ENCODE data around the gene SLC12A9.
A peak's percentile ranks its signal among the peaks of the same experiment; 100 is the strongest.

SLC12A9 gene

GRCh38 chr7:100864263-100864845 lies 11.8 kb downstream of the SLC12A9 start:
- no peak for DNase-seq

GRCh38 chr7:100865372-100865911 lies 12.9 kb downstream of the SLC12A9 start:
- DNase-seq = no peak

GRCh38 chr7:100865938-100866728 lies 13.6 kb downstream of the SLC12A9 start:
- peak in 1 of 2 donors; percentile 24 for DNase-seq

- no peak for DNase-seq
Observed at GRCh38 chr7:100866729-100867039, 14.2 kb downstream of the SLC12A9 start.

GRCh38 chr7:100867040-100867775 lies 14.7 kb downstream of the SLC12A9 start, which contains the start of gene TRIP6:
TSS of gene TRIP6 (plus strand) at chr7:100867387. CDS start at chr7:100867498, 111 bp downstream.
- DNase-seq = peak; percentile 37 to 52

GRCh38 chr7:100867776-100868485 lies 15.4 kb downstream of the SLC12A9 start:
- DNase-seq = no peak

- DNase-seq = no peak
Observed at GRCh38 chr7:100873599-100874299, 21.2 kb downstream of the SLC12A9 start.

- no peak for DNase-seq
Observed at GRCh38 chr7:100874300-100874576, 21.7 kb downstream of the SLC12A9 start.

GRCh38 chr7:100874577-100875355 lies 22.3 kb downstream of the SLC12A9 start, which contains the start of gene SRRT:
TSS of gene SRRT (plus strand) at chr7:100875103. CDS start at chr7:100875591, 488 bp downstream.
- peak; percentile 98 for DNase-seq

GRCh38 chr7:100875356-100875751 lies 22.8 kb downstream of the SLC12A9 start:
- DNase-seq = peak in 1 of 2 donors; percentile 42

GRCh38 chr7:100878013-100878412 lies 25.5 kb downstream of the SLC12A9 start:
- no peak for DNase-seq

GRCh38 chr7:100878685-100879084 lies 26.2 kb downstream of the SLC12A9 start:
- no peak for DNase-seq

- no peak for DNase-seq
Observed at GRCh38 chr7:100879685-100880261, 27.3 kb downstream of the SLC12A9 start.

GRCh38 chr7:100880645-100881044 lies 28.1 kb downstream of the SLC12A9 start:
- DNase-seq = no peak

- no peak for DNase-seq
Observed at GRCh38 chr7:100881136-100881535, 28.6 kb downstream of the SLC12A9 start.

- no peak for DNase-seq
Observed at GRCh38 chr7:100882201-100882600, 29.7 kb downstream of the SLC12A9 start.

- DNase-seq = no peak
Observed at GRCh38 chr7:100882785-100883526, 30.4 kb downstream of the SLC12A9 start.

GRCh38 chr7:100884736-100885439 lies 32.4 kb downstream of the SLC12A9 start:
- peak; percentile 69 to 79 for DNase-seq

GRCh38 chr7:100885440-100886141 lies 33.1 kb downstream of the SLC12A9 start:
- no peak for DNase-seq
